OCI-LY3 (cell line): Measurements from ENCODE around the gene RAP1GDS1.

Source experiments
- EZH2phosphoT487 ChIP-seq: fragments of 200-600 bp; shearing (Covaris generic); IDR thresholded peaks from 2 replicates; pipeline ENCODE4 v1.6.1; 2018; ENCODE audit warnings: antibody characterized with exemption, mixed run types, low read depth
- TF ChIP-seq, protein P1 (sequence below): fragments of 200-600, 300-600 bp; sonication (generic); IDR thresholded peaks from 2 replicates; pipeline ENCODE4 v1.5.1; 2014; ENCODE audit warnings: antibody characterized with exemption, low read length, low read depth

DNA sequence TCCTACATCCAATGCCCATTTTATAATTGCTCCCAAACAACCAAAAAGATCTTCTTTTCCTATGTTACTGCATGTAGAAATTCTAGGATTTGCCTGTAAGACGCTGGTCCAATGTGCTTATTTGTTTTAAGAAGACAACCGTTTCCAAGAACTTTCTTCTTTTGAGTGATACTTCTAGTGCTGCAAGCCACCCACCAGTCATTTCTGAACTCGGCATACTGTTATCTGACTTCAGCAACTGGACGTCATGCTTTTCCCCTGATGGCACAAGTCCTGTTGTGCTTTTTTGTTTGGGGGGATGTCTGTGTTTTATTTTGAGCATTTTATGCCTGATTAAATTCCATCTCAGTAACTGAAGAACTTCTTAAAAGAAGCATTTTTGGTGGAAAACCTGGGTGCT is 16.0 kb upstream of the RAP1GDS1 start:
- TF ChIP-seq, protein P1, sequence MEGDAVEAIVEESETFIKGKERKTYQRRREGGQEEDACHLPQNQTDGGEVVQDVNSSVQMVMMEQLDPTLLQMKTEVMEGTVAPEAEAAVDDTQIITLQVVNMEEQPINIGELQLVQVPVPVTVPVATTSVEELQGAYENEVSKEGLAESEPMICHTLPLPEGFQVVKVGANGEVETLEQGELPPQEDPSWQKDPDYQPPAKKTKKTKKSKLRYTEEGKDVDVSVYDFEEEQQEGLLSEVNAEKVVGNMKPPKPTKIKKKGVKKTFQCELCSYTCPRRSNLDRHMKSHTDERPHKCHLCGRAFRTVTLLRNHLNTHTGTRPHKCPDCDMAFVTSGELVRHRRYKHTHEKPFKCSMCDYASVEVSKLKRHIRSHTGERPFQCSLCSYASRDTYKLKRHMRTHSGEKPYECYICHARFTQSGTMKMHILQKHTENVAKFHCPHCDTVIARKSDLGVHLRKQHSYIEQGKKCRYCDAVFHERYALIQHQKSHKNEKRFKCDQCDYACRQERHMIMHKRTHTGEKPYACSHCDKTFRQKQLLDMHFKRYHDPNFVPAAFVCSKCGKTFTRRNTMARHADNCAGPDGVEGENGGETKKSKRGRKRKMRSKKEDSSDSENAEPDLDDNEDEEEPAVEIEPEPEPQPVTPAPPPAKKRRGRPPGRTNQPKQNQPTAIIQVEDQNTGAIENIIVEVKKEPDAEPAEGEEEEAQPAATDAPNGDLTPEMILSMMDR = no peak
- no peak for TF ChIP-seq EZH2phosphoT487
